B cell (primary cell): ENCODE data around the gene LRRC4C. TPM values are rescaled to one million over a fixed set of nuclear protein-coding genes. Genes with fewer than 3 reads are reported as not detected.

Experiments used
- ATAC-seq: fragments of 200-7000 bp; cut with Tn5 transposase; one replicate; pipeline ENCODE4 v1.10.0; 2021; ENCODE audit warnings: low read depth, mild to moderate bottlenecking, moderate number of reproducible peaks, moderate library complexity
- CTCF ChIA-PET: fragments of 350-600 bp; sonication (Branson Sonifier 250); formaldehyde crosslinking; loops from one replicate; lab custom pipeline; 2021; ENCODE audit warnings: antibody characterized with exemption, inconsistent platforms; lab: Charles Lee
- POLR2A ChIA-PET: fragments of 350-600 bp; sonication (Branson Sonifier 250); formaldehyde crosslinking; loops from one replicate; lab custom pipeline; 2021; ENCODE audit warnings: antibody characterized with exemption; lab: Charles Lee
- DNase-seq: peaks from one replicate; pipeline ENCODE4 v3.0.0; 2013
- H2AFZ ChIP-seq: 2 replicates; pipeline ENCODE4 v1.6.1; 2012; ENCODE audit warnings: mild to moderate bottlenecking, low read depth, low read length; ENCODE audit not compliant: insufficient read depth, poor library complexity, severe bottlenecking
- H3K27ac ChIP-seq, 2 donors: 1 replicate in 1 of 2; 2 replicates in 1 of 2; pipeline ENCODE4 v1.5.1; 2012 to 2013; ENCODE audit warnings: low read length in 2 of 2, mild to moderate bottlenecking in 2 of 2, moderate library complexity in 1 of 2
- H3K27me3 ChIP-seq, 4 experiments: fragments of 200-600 bp in 1 of 4; sonication (generic) in 1 of 4; replicated peaks in 1 of 4; 1 replicate in 2 of 4; 2 replicates in 2 of 4; pipeline versions ENCODE4 v1.6.1 to v1.7.0; 2013 to 2016; ENCODE audit warnings: low read length in 3 of 4, mild to moderate bottlenecking in 2 of 4, mixed read lengths in 1 of 4, moderate library complexity in 1 of 4; ENCODE audit not compliant: insufficient read depth in 4 of 4, control insufficient read depth in 3 of 4; ENCODE audit errors: control extremely low read depth in 1 of 4
- H3K36me3 ChIP-seq, 2 experiments: replicated peaks in 1 of 2; 1 replicate in 1 of 2; 2 replicates in 1 of 2; pipeline versions ENCODE4 v1.6.1 to v1.7.1; 2013; ENCODE audit warnings: low read length in 1 of 2; ENCODE audit not compliant: insufficient read depth in 2 of 2, control insufficient read depth in 1 of 2; ENCODE audit errors: control extremely low read depth in 1 of 2, extremely low read depth in 1 of 2
- H3K4me1 ChIP-seq, 2 donors: fragments of 200-600 bp in 1 of 2; sonication (generic) in 1 of 2; 1 replicate in 1 of 2; 2 replicates in 1 of 2; pipeline versions ENCODE4 v1.5.1 to v1.6.1; 2013 to 2017; ENCODE audit warnings: low read length in 2 of 2; ENCODE audit not compliant: control insufficient read depth in 2 of 2, insufficient read depth in 2 of 2
- H3K4me2 ChIP-seq: replicated peaks from 2 replicates; pipeline ENCODE3; 2012; ENCODE audit warnings: mild to moderate bottlenecking, low read depth, low read length; ENCODE audit not compliant: poor library complexity, severe bottlenecking
- H3K4me3 ChIP-seq, 5 experiments: fragments of 200-600 bp in 1 of 5; sonication (generic) in 1 of 5; 1 replicate in 3 of 5; 2 replicates in 2 of 5; pipeline versions ENCODE4 v1.5.1 to v1.7.0; 2011 to 2016; ENCODE audit warnings: low read length in 4 of 5, mild to moderate bottlenecking in 4 of 5, low read depth in 2 of 5, control low read depth in 1 of 5, moderate library complexity in 1 of 5; ENCODE audit not compliant: insufficient read depth in 1 of 5; ENCODE audit errors: control extremely low read depth in 1 of 5, extremely low read depth in 1 of 5
- H3K79me2 ChIP-seq: fragments of 200-600 bp; sonication (generic); one replicate; pipeline ENCODE4 v1.6.0; 2016; ENCODE audit warnings: low read length; ENCODE audit not compliant: control insufficient read depth, insufficient read depth
- H3K9ac ChIP-seq: fragments of 200-600 bp; sonication (generic); 2 replicates; pipeline ENCODE4 v1.6.1; 2017; ENCODE audit warnings: mild to moderate bottlenecking, low read length, moderate library complexity
- H3K9me3 ChIP-seq, 3 donors: one replicate each; pipeline versions ENCODE4 v1.6.1 to v1.7.1; 2013; ENCODE audit warnings: low read length in 2 of 3; ENCODE audit not compliant: control insufficient read depth in 2 of 3, insufficient read depth in 1 of 3; ENCODE audit errors: control extremely low read depth in 1 of 3
- H4K20me1 ChIP-seq: 2 replicates; pipeline ENCODE4 v1.6.0; 2012; ENCODE audit warnings: mild to moderate bottlenecking, low read length; ENCODE audit not compliant: insufficient read depth, control insufficient read depth, poor library complexity, severe bottlenecking
- H3K27ac Mint-ChIP-seq: one replicate; pipeline ENCODE4 v1.8.0; 2021; ENCODE audit warnings: mixed read lengths
- H3K27me3 Mint-ChIP-seq: one replicate; pipeline ENCODE4 v1.8.0; 2021; ENCODE audit warnings: mixed read lengths
- H3K4me1 Mint-ChIP-seq: one replicate; pipeline ENCODE4 v1.8.0; 2021; ENCODE audit warnings: mixed read lengths
- H3K4me3 Mint-ChIP-seq: one replicate; pipeline ENCODE4 v1.8.0; 2021; ENCODE audit warnings: mixed read lengths
- H3K9me3 Mint-ChIP-seq: one replicate; pipeline ENCODE4 v1.8.0; 2022; ENCODE audit warnings: mixed read lengths; ENCODE audit not compliant: insufficient read depth
- EZH2 ChIP-seq: IDR thresholded peaks from 2 replicates; pipeline ENCODE4 v1.6.1; 2012; ENCODE audit warnings: borderline replicate concordance, low read depth, mild to moderate bottlenecking, moderate library complexity, low read length; ENCODE audit not compliant: insufficient read depth, poor library complexity, severe bottlenecking
- WGBS: methylation state at CpG from one replicate; pipeline ENCODE4 v1.1.5; 2013; ENCODE audit warnings: missing lambda C conversion rate; ENCODE audit not compliant: insufficient coverage; 5-methylcytosine and 5-hydroxymethylcytosine counted together
- intact Hi-C: fragments of 100-400 bp; cut with micrococcal nuclease; formaldehyde crosslinking; loops from one replicate; pipeline ENCODE4 v1.10.0; 2022
- polyA plus RNA-seq: library from polyadenylated mRNA; depleted of rRNA; stranded (reverse); fragments of >200 nt; gene quantifications from 2 replicates; pipeline ENCODE4 v1.2.3, GENCODE V29; 2012
- total RNA-seq, 2 donors: library from RNA; stranded (reverse); fragments of 120-200 nt in 1 of 2; gene quantifications; 1 replicate in 1 of 2; 2 replicates in 1 of 2; pipeline versions ENCODE4 v1.2.3 to v1.2.4, GENCODE V29; 2013 to 2022
- TF ChIP-seq, protein P1 (sequence below): fragments of 200-600 bp; IDR thresholded peaks from one replicate; pipeline ENCODE4 v1.8.0; 2022; ENCODE audit warnings: antibody characterized with exemption, mild to moderate bottlenecking

The LRRC4C gene
- total and polyA plus RNA-seq, 2 donors (not counting 1 experiment from before 2014, with no cell fraction given): 0.57 TPM; not detected in 1

DNA sequence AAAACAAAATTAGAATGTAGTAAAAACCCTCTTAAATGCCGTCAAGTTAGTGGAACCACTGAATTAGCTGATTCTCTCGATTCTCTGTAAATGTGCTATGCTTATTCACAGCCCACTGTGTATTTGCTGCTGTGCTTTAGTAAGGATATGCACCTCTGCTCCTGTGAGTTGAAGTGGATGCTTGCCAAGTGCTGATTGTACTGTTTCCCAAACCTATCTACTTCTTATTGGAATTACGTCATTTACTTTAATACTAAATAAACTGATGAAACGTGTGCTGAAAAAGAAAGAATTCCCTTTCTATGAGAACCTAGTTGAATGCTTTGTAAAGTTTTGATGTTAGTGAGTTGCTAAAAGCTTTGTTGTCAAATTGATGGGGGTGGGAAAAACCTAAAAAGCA is 158.4 kb downstream of the LRRC4C start:
- Histone ChIP-seq H3K36me3 (no peaks in the 10 kb centered on the region), H4K20me1 (no peaks in the 10 kb centered on the region), H3K27ac (no peak overlapping the region), H2AFZ (no peak overlapping the region), H3K9me3 (no peaks in the 10 kb centered on the region), H3K4me1 (no peaks in the 10 kb centered on the region), H3K9ac (no peak overlapping the region), H3K4me2 (no peak overlapping the region), H3K27me3 (no peaks in the 10 kb centered on the region), H3K79me2 (no peaks in the 10 kb centered on the region), H3K4me3 (no peak overlapping the region)
- TF ChIP-seq EZH2: no peak
- TF ChIP-seq, protein P1, sequence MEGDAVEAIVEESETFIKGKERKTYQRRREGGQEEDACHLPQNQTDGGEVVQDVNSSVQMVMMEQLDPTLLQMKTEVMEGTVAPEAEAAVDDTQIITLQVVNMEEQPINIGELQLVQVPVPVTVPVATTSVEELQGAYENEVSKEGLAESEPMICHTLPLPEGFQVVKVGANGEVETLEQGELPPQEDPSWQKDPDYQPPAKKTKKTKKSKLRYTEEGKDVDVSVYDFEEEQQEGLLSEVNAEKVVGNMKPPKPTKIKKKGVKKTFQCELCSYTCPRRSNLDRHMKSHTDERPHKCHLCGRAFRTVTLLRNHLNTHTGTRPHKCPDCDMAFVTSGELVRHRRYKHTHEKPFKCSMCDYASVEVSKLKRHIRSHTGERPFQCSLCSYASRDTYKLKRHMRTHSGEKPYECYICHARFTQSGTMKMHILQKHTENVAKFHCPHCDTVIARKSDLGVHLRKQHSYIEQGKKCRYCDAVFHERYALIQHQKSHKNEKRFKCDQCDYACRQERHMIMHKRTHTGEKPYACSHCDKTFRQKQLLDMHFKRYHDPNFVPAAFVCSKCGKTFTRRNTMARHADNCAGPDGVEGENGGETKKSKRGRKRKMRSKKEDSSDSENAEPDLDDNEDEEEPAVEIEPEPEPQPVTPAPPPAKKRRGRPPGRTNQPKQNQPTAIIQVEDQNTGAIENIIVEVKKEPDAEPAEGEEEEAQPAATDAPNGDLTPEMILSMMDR: no peak
- no peak for ATAC-seq
- H3K27me3 Mint-ChIP-seq: no peaks in the 10 kb centered on the region
- no peak for DNase-seq
- no peak overlapping the region for H3K27ac Mint-ChIP-seq
- CTCF ChIA-PET: no interaction called here
- no CpG with 5 or more reads among the region's 4 CpGs for WGBS
- POLR2A ChIA-PET: no interaction called here
- no peak overlapping the region for H3K4me3 Mint-ChIP-seq
- H3K4me1 Mint-ChIP-seq: peaks cover under 1% of the 10 kb centered on the region
- no peaks in the 10 kb centered on the region for H3K9me3 Mint-ChIP-seq
- intact Hi-C loops: no loop called here

- no peaks in the 10 kb centered on the region for H3K4me1 Mint-ChIP-seq
- CTCF ChIA-PET: no interaction called here
These were observed 170.0 kb downstream of the LRRC4C start for GRCh38 chr11:41289408-41289807.

More at GRCh38 chr11:41289408-41289807, 170.0 kb downstream of the LRRC4C start:
- POLR2A ChIA-PET: no interaction called here
- Mint-ChIP-seq H3K4me3 (no peak overlapping the region), H3K9me3 (no peaks in the 10 kb centered on the region), H3K27ac (no peak overlapping the region), H3K27me3 (no peaks in the 10 kb centered on the region)
- H3K4me3 ChIP-seq: no peak overlapping the region
- ATAC-seq: no peak
- H3K27ac ChIP-seq: no peak overlapping the region
- no peak overlapping the region for H2AFZ ChIP-seq
- no peaks in the 10 kb centered on the region for H3K79me2 ChIP-seq
- no peak for TF ChIP-seq EZH2
- TF ChIP-seq, protein P1: no peak
- H3K36me3 ChIP-seq: no peaks in the 10 kb centered on the region
- H3K9me3 ChIP-seq: no peaks in the 10 kb centered on the region
- H4K20me1 ChIP-seq: no peaks in the 10 kb centered on the region
- no CpG with 5 or more reads among the region's 3 CpGs for WGBS
- H3K9ac ChIP-seq: no peak overlapping the region
- no peaks in the 10 kb centered on the region for H3K4me1 ChIP-seq
- DNase-seq: no peak
- H3K27me3 ChIP-seq: no peaks in the 10 kb centered on the region
- intact Hi-C loops: no loop called here
- H3K4me2 ChIP-seq: no peak overlapping the region
